Measurements from ENCODE around the gene RHOBTB3.

RHOBTB3 gene

GRCh38 chr5:95801532-95801931 lies 70.4 kb downstream of the RHOBTB3 start:
- DNase-seq = no peak
- no peaks in the 10 kb centered on the region for H3K36me3 ChIP-seq
- H3K27me3 ChIP-seq (ENCODE audit: insufficient read depth, low read depth, severe bottlenecking) = no peaks in the 10 kb centered on the region
- no peaks in the 10 kb centered on the region for H3K9me3 ChIP-seq (ENCODE audit: severe bottlenecking)
- H3K27ac ChIP-seq = no peak overlapping the region
- no peak overlapping the region for H3K4me3 ChIP-seq (ENCODE audit: low read depth, low read length)
- TF ChIP-seq CTCF (IDR thresholded peaks at IDR 0.05; ENCODE audit: low read depth, low read length) = no peak

GRCh38 chr5:95801961-95802360 lies 70.8 kb downstream of the RHOBTB3 start:
- Histone ChIP-seq H3K4me3 (ENCODE audit: low read depth, low read length) (no peak overlapping the region), H3K27me3 (ENCODE audit: insufficient read depth, low read depth, severe bottlenecking) (no peaks in the 10 kb centered on the region), H3K36me3 (no peaks in the 10 kb centered on the region), H3K9me3 (ENCODE audit: severe bottlenecking) (no peaks in the 10 kb centered on the region), H3K27ac (no peak overlapping the region)
- no peak for DNase-seq
- no peak for TF ChIP-seq CTCF (IDR thresholded peaks at IDR 0.05; ENCODE audit: low read depth, low read length)

GRCh38 chr5:95803271-95804148 lies 72.4 kb downstream of the RHOBTB3 start:
- DNase-seq = no peak
- Histone ChIP-seq H3K27me3 (ENCODE audit: insufficient read depth, low read depth, severe bottlenecking) (no peaks in the 10 kb centered on the region), H3K9me3 (ENCODE audit: severe bottlenecking) (no peaks in the 10 kb centered on the region), H3K36me3 (no peaks in the 10 kb centered on the region), H3K4me3 (ENCODE audit: low read depth, low read length) (no peak overlapping the region), H3K27ac (no peak overlapping the region)
- TF ChIP-seq CTCF (IDR thresholded peaks at IDR 0.05; ENCODE audit: low read depth, low read length) = no peak

- H3K4me3 ChIP-seq (ENCODE audit: low read depth, low read length) = no peak overlapping the region
- H3K9me3 ChIP-seq (ENCODE audit: severe bottlenecking) = no peaks in the 10 kb centered on the region
- H3K27ac ChIP-seq = no peak overlapping the region
- no peak for TF ChIP-seq CTCF (IDR thresholded peaks at IDR 0.05; ENCODE audit: low read depth, low read length)
- no peaks in the 10 kb centered on the region for H3K27me3 ChIP-seq (ENCODE audit: insufficient read depth, low read depth, severe bottlenecking)
- no peak for DNase-seq
- H3K36me3 ChIP-seq = no peaks in the 10 kb centered on the region
Observed at GRCh38 chr5:95804736-95805539, 73.8 kb downstream of the RHOBTB3 start.

- no peak for DNase-seq
- Histone ChIP-seq H3K36me3 (no peaks in the 10 kb centered on the region), H3K27me3 (ENCODE audit: insufficient read depth, low read depth, severe bottlenecking) (no peaks in the 10 kb centered on the region), H3K9me3 (ENCODE audit: severe bottlenecking) (no peaks in the 10 kb centered on the region), H3K4me3 (ENCODE audit: low read depth, low read length) (no peak overlapping the region), H3K27ac (no peak overlapping the region)
- TF ChIP-seq CTCF (IDR thresholded peaks at IDR 0.05; ENCODE audit: low read depth, low read length) = no peak
Observed at GRCh38 chr5:95806687-95807086, 75.6 kb downstream of the RHOBTB3 start.

All from WERI-Rb-1 (cell line).